H9 (cell line): Measurements from ENCODE around the gene WDR82. TPM values are rescaled to one million over a fixed set of nuclear protein-coding genes. Genes with fewer than 3 reads are reported as not detected.

Experiments used
- DNase-seq: peaks from one replicate; pipeline ENCODE4 v3.0.0-alpha.2; 2017
- H2AFZ ChIP-seq: one replicate; pipeline ENCODE4 v1.6.1; 2013; ENCODE audit warnings: mild to moderate bottlenecking, low read length, control low read depth, moderate library complexity
- H2AK5ac ChIP-seq: 2 replicates; pipeline ENCODE4 v1.6.1; 2013; ENCODE audit warnings: low read length, control low read depth, mixed read lengths; ENCODE audit not compliant: insufficient read length
- H2BK120ac ChIP-seq: one replicate; pipeline ENCODE4 v1.6.1; 2013; ENCODE audit warnings: low read depth, mild to moderate bottlenecking, low read length, control low read depth, inconsistent platforms; ENCODE audit not compliant: poor library complexity, severe bottlenecking
- H2BK12ac ChIP-seq: 2 replicates; pipeline ENCODE4 v1.6.1; 2013; ENCODE audit warnings: low read length, control low read depth, mixed read lengths, low read depth; ENCODE audit not compliant: insufficient read length
- H2BK15ac ChIP-seq: 2 replicates; pipeline ENCODE4 v1.6.1; 2013; ENCODE audit warnings: low read depth, low read length, control low read depth
- H2BK20ac ChIP-seq: one replicate; pipeline ENCODE4 v1.6.1; 2013; ENCODE audit warnings: low read depth, mild to moderate bottlenecking, low read length, control low read depth, inconsistent platforms; ENCODE audit not compliant: poor library complexity, severe bottlenecking
- H2BK5ac ChIP-seq: 2 replicates; pipeline ENCODE4 v1.6.1; 2013; ENCODE audit warnings: low read length, control low read depth, mixed read lengths; ENCODE audit not compliant: insufficient read length
- H3K14ac ChIP-seq: 2 replicates; pipeline ENCODE4 v1.6.1; 2013; ENCODE audit warnings: low read length, control low read depth; ENCODE audit not compliant: insufficient read depth
- H3K18ac ChIP-seq: 2 replicates; pipeline ENCODE4 v1.6.1; 2013; ENCODE audit warnings: low read depth, mild to moderate bottlenecking, mixed read lengths, low read length, control low read depth; ENCODE audit not compliant: insufficient read length
- H3K23ac ChIP-seq: 2 replicates; pipeline ENCODE4 v1.6.1; 2013; ENCODE audit warnings: low read length, control low read depth, mixed read lengths, low read depth; ENCODE audit not compliant: insufficient read length
- H3K23me2 ChIP-seq: 2 replicates; pipeline ENCODE4 v1.6.1; 2013; ENCODE audit warnings: low read depth, mild to moderate bottlenecking, mixed read lengths, low read length, control low read depth; ENCODE audit not compliant: insufficient read length, poor library complexity, severe bottlenecking
- H3K27ac ChIP-seq: 2 replicates; pipeline ENCODE4 v1.5.1; 2013; ENCODE audit warnings: low read length, control low read depth, mixed read lengths, low read depth; ENCODE audit not compliant: insufficient read length
- H3K27me3 ChIP-seq: 2 replicates; pipeline ENCODE4 v1.6.1; 2013; ENCODE audit warnings: low read length, control low read depth, inconsistent platforms; ENCODE audit not compliant: insufficient read depth
- H3K4ac ChIP-seq: 2 replicates; pipeline ENCODE4 v1.6.1; 2013; ENCODE audit warnings: low read depth, mild to moderate bottlenecking, control low read depth, inconsistent platforms, low read length, moderate library complexity
- H3K4me1 ChIP-seq: 2 replicates; pipeline ENCODE4 v1.6.1; 2013; ENCODE audit warnings: low read length, control low read depth, inconsistent platforms; ENCODE audit not compliant: insufficient read depth
- H3K4me2 ChIP-seq: 2 replicates; pipeline ENCODE4 v1.6.1; 2013; ENCODE audit warnings: low read length, control low read depth, mixed read lengths; ENCODE audit not compliant: insufficient read length, insufficient read depth
- H3K56ac ChIP-seq: 2 replicates; pipeline ENCODE4 v1.6.1; 2013; ENCODE audit warnings: low read depth, mild to moderate bottlenecking, mixed read lengths, low read length, control low read depth; ENCODE audit not compliant: insufficient read length
- H3K79me1 ChIP-seq: 2 replicates; pipeline ENCODE4 v1.6.1; 2013; ENCODE audit warnings: low read depth, mild to moderate bottlenecking, moderate library complexity, low read length, control low read depth, inconsistent platforms; ENCODE audit not compliant: insufficient read depth, poor library complexity, severe bottlenecking
- H3K79me2 ChIP-seq: 2 replicates; pipeline ENCODE4 v1.6.1; 2013; ENCODE audit warnings: low read length, control low read depth, inconsistent platforms; ENCODE audit not compliant: insufficient read depth
- H3K9ac ChIP-seq: 2 replicates; pipeline ENCODE4 v1.6.1; 2013; ENCODE audit warnings: low read length, control low read depth, mixed read lengths; ENCODE audit not compliant: insufficient read length; ENCODE audit errors: extremely low read depth
- H3K9me3 ChIP-seq: one replicate; pipeline ENCODE4 v1.6.1; 2013; ENCODE audit warnings: low read depth, low read length, inconsistent platforms; ENCODE audit not compliant: control insufficient read depth
- H3T11ph ChIP-seq: one replicate; pipeline ENCODE4 v1.6.1; 2013; ENCODE audit warnings: mild to moderate bottlenecking, low read length, control low read depth, inconsistent platforms
- H4K20me1 ChIP-seq: one replicate; pipeline ENCODE4 v1.6.1; 2013; ENCODE audit not compliant: control insufficient read depth, insufficient read length, insufficient read depth
- H4K5ac ChIP-seq: 2 replicates; pipeline ENCODE4 v1.6.1; 2013; ENCODE audit warnings: low read depth, mild to moderate bottlenecking, mixed read lengths, low read length, control low read depth; ENCODE audit not compliant: insufficient read length
- H4K8ac ChIP-seq: replicated peaks from 2 replicates; pipeline ENCODE4 v1.6.1; 2013; ENCODE audit warnings: low read length, control low read depth, mixed read lengths, low read depth; ENCODE audit not compliant: insufficient read length
- H4K91ac ChIP-seq: 2 replicates; pipeline ENCODE4 v1.6.1; 2013; ENCODE audit warnings: low read depth, mild to moderate bottlenecking, moderate library complexity, mixed read lengths, low read length, control low read depth; ENCODE audit not compliant: insufficient read length
- H3K27ac Mint-ChIP-seq, 3 experiments: 2 replicates in 2 of 3; 3 replicates in 1 of 3; pipeline ENCODE4 v1.8.0; 2020 to 2021; ENCODE audit warnings: mixed read lengths in 3 of 3, mild to moderate bottlenecking in 1 of 3, moderate library complexity in 1 of 3
- H3K27me3 Mint-ChIP-seq: 2 replicates; pipeline ENCODE4 v1.8.0; 2021; ENCODE audit warnings: low read depth, mild to moderate bottlenecking, moderate library complexity, mixed read lengths
- H3K36me3 Mint-ChIP-seq, 3 experiments: 2 replicates in 2 of 3; 3 replicates in 1 of 3; pipeline ENCODE4 v1.8.0; 2020 to 2021; ENCODE audit warnings: low read depth in 3 of 3, mixed read lengths in 3 of 3; ENCODE audit not compliant: insufficient read depth in 1 of 3
- H3K4me1 Mint-ChIP-seq, 2 experiments: 2 replicates each; pipeline ENCODE4 v1.8.0; 2020; ENCODE audit warnings: mixed read lengths in 2 of 2
- H3K4me3 Mint-ChIP-seq, 2 experiments: 2 replicates in 1 of 2; 3 replicates in 1 of 2; pipeline ENCODE4 v1.8.0; 2020 to 2021; ENCODE audit warnings: mild to moderate bottlenecking in 2 of 2, mixed read lengths in 2 of 2, moderate library complexity in 1 of 2
- H3K9me3 Mint-ChIP-seq, 2 experiments: 2 replicates in 1 of 2; 3 replicates in 1 of 2; pipeline ENCODE4 v1.8.0; 2020; ENCODE audit warnings: mild to moderate bottlenecking in 2 of 2, mixed read lengths in 2 of 2, moderate library complexity in 1 of 2
- WGBS: extraction: QIAGEN DNeasy Blood & Tissue Kit; methylation state at CpG from one replicate; pipeline ENCODE4 v1.1.7; 2013; ENCODE audit warnings: missing lambda C conversion rate, low lambda C conversion rate, mixed read lengths; ENCODE audit not compliant: insufficient read length; ENCODE audit errors: extremely low coverage; 5-methylcytosine and 5-hydroxymethylcytosine counted together
- total RNA-seq: library from RNA; stranded (reverse); gene quantifications from 2 replicates; pipeline ENCODE4 v1.2.1, GENCODE V29; 2021
- TF ChIP-seq, protein P1 (sequence below): fragments of 200-600 bp; sonication (generic); conservative IDR thresholded peaks from 3 replicates; pipeline ENCODE4 v1.8.0; 2021; ENCODE audit warnings: antibody characterized with exemption, mild to moderate bottlenecking

The WDR82 gene
- total RNA-seq, 1 experiment from 2014 or later = 83.1 TPM

DNA sequence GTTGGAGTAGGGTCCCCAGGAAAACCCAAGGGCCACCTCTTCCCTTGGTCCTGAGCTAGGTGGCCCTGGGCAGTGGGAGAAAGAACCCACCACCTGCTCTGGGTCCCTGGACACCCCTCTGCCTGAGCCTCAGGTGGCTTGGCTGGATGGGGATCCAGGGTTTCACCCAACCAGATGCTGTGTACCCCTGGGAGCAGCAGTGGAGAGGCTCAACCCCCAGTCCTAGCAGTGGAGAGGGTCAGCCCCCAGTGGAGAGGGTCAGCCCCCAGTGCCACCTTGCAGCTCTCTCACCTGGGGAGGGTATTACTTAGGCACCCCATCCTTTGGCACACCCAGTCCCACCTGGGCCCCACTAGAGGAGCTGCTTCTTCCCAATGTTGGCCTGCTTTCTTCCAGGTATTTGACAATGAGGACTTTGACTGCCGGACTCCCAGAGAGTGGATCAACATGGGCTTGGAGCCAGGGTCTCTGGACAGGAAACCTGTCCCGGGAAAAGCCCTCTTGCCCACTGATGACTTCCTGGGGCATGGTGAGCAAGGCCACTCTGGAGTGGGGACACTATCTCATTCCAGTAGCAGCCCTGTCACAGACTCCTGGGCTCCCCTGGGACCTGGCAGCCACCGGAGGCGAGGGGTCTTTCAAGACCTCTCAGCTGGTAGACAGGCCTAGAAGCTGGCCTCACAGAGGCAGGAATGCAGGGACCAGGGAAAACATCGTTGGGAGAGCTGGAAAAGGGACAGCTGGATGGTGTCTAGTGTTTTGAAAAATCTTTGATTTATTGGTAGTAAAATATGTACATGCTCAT, 49.2 kb upstream of the WDR82 start:
- Mint-ChIP-seq H3K4me3 (no peak overlapping the region), H3K27ac (peak overlapping the region in 1 of 3 experiments; percentile 76; a peak in 1 of 7 replicates), H3K27me3 (peaks cover 3% of the 10 kb centered on the region), H3K9me3 (no peaks in the 10 kb centered on the region), H3K36me3 (no peaks in the 10 kb centered on the region), H3K4me1 (peaks cover 0 to 3% of the 10 kb centered on the region in 2 experiments; a peak in 1 of 4 replicates)
- Histone ChIP-seq H3K14ac (no peak overlapping the region), H2BK5ac (no peak overlapping the region), H2BK120ac (no peak overlapping the region), H2AFZ (no peak overlapping the region), H3K56ac (no peak overlapping the region), H3K4ac (no peak overlapping the region), H3K4me2 (no peak overlapping the region), H4K8ac (no peak overlapping the region), H4K20me1 (no peaks in the 10 kb centered on the region), H4K91ac (no peak overlapping the region), H3K23me2 (no peaks in the 10 kb centered on the region), H2BK12ac (no peak overlapping the region), H3K27ac (no peak overlapping the region), H3K27me3 (no peaks in the 10 kb centered on the region), H4K5ac (no peak overlapping the region), H3K9ac (no peak overlapping the region), H3K79me1 (no peaks in the 10 kb centered on the region), H3T11ph (no peak overlapping the region), H3K23ac (no peak overlapping the region), H3K79me2 (no peaks in the 10 kb centered on the region), H2BK15ac (no peak overlapping the region), H3K9me3 (no peaks in the 10 kb centered on the region), H2AK5ac (no peak overlapping the region), H3K4me1 (no peaks in the 10 kb centered on the region), H2BK20ac (no peak overlapping the region), H3K18ac (no peak overlapping the region)
- WGBS = no CpG with 5 or more reads among the region's 5 CpGs
- DNase-seq = no peak
- TF ChIP-seq, protein P1, sequence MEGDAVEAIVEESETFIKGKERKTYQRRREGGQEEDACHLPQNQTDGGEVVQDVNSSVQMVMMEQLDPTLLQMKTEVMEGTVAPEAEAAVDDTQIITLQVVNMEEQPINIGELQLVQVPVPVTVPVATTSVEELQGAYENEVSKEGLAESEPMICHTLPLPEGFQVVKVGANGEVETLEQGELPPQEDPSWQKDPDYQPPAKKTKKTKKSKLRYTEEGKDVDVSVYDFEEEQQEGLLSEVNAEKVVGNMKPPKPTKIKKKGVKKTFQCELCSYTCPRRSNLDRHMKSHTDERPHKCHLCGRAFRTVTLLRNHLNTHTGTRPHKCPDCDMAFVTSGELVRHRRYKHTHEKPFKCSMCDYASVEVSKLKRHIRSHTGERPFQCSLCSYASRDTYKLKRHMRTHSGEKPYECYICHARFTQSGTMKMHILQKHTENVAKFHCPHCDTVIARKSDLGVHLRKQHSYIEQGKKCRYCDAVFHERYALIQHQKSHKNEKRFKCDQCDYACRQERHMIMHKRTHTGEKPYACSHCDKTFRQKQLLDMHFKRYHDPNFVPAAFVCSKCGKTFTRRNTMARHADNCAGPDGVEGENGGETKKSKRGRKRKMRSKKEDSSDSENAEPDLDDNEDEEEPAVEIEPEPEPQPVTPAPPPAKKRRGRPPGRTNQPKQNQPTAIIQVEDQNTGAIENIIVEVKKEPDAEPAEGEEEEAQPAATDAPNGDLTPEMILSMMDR = no peak
